Measurements from ENCODE around the gene DNAJC8.

Gene DNAJC8

DNA sequence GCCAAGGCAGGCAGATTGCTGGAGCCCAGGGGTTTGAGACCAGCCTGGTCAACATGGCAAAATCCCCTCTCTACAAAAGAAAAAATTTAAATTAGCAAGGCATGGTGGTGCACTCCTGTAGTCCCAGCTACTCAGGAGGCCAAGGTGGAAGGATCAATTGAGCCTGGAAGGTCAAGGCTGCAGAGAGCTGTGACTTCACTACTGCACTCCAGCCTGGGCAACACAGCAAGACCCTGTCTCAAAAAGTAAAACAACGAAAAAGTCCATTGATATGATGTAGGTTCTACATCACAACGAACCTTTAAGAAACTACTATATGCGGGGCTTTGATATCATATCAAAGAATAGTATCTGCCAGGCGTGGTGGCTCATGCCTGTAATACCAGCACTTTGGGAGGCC lies 77.2 kb downstream of the DNAJC8 start:
- TF ChIP-seq, protein P1, sequence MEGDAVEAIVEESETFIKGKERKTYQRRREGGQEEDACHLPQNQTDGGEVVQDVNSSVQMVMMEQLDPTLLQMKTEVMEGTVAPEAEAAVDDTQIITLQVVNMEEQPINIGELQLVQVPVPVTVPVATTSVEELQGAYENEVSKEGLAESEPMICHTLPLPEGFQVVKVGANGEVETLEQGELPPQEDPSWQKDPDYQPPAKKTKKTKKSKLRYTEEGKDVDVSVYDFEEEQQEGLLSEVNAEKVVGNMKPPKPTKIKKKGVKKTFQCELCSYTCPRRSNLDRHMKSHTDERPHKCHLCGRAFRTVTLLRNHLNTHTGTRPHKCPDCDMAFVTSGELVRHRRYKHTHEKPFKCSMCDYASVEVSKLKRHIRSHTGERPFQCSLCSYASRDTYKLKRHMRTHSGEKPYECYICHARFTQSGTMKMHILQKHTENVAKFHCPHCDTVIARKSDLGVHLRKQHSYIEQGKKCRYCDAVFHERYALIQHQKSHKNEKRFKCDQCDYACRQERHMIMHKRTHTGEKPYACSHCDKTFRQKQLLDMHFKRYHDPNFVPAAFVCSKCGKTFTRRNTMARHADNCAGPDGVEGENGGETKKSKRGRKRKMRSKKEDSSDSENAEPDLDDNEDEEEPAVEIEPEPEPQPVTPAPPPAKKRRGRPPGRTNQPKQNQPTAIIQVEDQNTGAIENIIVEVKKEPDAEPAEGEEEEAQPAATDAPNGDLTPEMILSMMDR (IDR thresholded peaks at IDR 0.05; ENCODE audit: poor library complexity, severe bottlenecking) = no peak
- no peak for ATAC-seq (ENCODE audit: low read depth)

DNA sequence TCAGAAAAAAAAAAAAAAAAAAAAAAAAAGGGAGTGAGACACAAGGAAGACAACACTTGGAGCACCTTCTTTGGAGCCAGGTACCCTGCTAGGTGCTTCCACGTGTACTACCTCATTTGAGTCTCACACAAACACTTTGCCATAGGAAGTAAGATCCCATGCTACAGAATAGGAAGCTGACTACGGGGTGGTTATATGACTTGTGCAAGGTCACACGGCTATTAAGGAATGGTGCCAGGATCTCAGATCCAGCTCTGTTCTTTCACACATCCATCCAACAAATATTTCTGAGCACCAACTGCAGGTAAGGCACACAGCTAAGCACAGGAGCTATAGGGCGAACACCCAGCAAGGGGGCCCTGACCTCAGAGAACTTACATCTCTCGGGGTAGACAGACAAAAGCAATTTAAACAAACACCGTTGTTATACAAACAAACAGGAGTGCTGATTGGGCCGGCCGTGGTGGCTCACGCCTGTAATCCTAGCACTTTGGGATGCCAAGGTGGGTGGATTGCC lies 78.7 kb downstream of the DNAJC8 start:
- H3K4me1 ChIP-seq (ENCODE audit: insufficient read depth, poor library complexity, severe bottlenecking) = peaks cover 7% of the 10 kb centered on the region
- no peaks in the 10 kb centered on the region for H3K27me3 ChIP-seq (ENCODE audit: insufficient read depth, poor library complexity, severe bottlenecking)
- no peaks in the 10 kb centered on the region for H3K9me3 ChIP-seq (ENCODE audit: severe bottlenecking)
- no peak overlapping the region for H3K27ac ChIP-seq (ENCODE audit: poor library complexity, severe bottlenecking)
- DNase-seq (ENCODE audit: low spot score) (no peak), ATAC-seq (ENCODE audit: low read depth) (no peak)
- H3K4me3 ChIP-seq (ENCODE audit: severe bottlenecking) = no peak overlapping the region
- 0 out of 2 replicates have a peak, but pooled peaks cover 5% of the 10 kb centered on the region for H3K36me3 ChIP-seq (ENCODE audit: low read depth)
- TF ChIP-seq, protein P1 (IDR thresholded peaks at IDR 0.05; ENCODE audit: poor library complexity, severe bottlenecking) = no peak

More for the DNA sequence above, 77.2 kb downstream of the DNAJC8 start:
- H3K9me3 ChIP-seq (ENCODE audit: severe bottlenecking) = no peaks in the 10 kb centered on the region
- H3K36me3 ChIP-seq (ENCODE audit: low read depth) = 0 out of 2 replicates have a peak, but pooled peaks cover 2% of the 10 kb centered on the region
- DNase-seq (ENCODE audit: low spot score) = no peak
- H3K27me3 ChIP-seq (ENCODE audit: insufficient read depth, poor library complexity, severe bottlenecking) = no peaks in the 10 kb centered on the region
- H3K4me1 ChIP-seq (ENCODE audit: insufficient read depth, poor library complexity, severe bottlenecking) = peaks cover 8% of the 10 kb centered on the region
- H3K4me3 ChIP-seq (ENCODE audit: severe bottlenecking) = no peak overlapping the region
- H3K27ac ChIP-seq (ENCODE audit: poor library complexity, severe bottlenecking) = no peak overlapping the region
